Smooth muscle cell (in vitro differentiated cells): ENCODE measurements around the gene BLNK. TPM values are rescaled to one million over a fixed set of nuclear protein-coding genes. Genes with fewer than 3 reads are reported as not detected.

Experiments
- DNase-seq: peaks from one replicate; lab custom pipeline; 2025; ENCODE audit not compliant: unreplicated experiment; lab: John Stamatoyannopoulos, UW
- H2AFZ ChIP-seq: fragments of 200-600 bp; sonication (generic); 2 replicates; pipeline ENCODE4 v1.6.0; 2016; ENCODE audit warnings: antibody characterized with exemption, low read depth, mild to moderate bottlenecking
- H3F3A ChIP-seq: fragments of 200-600 bp; sonication (generic); 2 replicates; pipeline ENCODE4 v1.6.0; 2017; ENCODE audit warnings: antibody characterized with exemption, low read depth
- H3K27ac ChIP-seq: fragments of 200-600 bp; sonication (generic); 2 replicates; pipeline ENCODE4 v1.5.1; 2016; ENCODE audit warnings: low read depth, mild to moderate bottlenecking
- H3K27me3 ChIP-seq: fragments of 200-600 bp; sonication (generic); 2 replicates; pipeline ENCODE4 v1.6.1; 2016; ENCODE audit warnings: low read depth, mild to moderate bottlenecking
- H3K36me3 ChIP-seq: fragments of 200-600 bp; sonication (generic); 2 replicates; pipeline ENCODE4 v1.5.1; 2016; ENCODE audit warnings: low read depth
- H3K4me1 ChIP-seq: fragments of 200-600 bp; sonication (generic); 2 replicates; pipeline ENCODE4 v1.5.1; 2016; ENCODE audit warnings: low read depth
- H3K4me2 ChIP-seq: fragments of 200-600 bp; sonication (generic); 2 replicates; pipeline ENCODE4 v1.6.0; 2016; ENCODE audit warnings: mild to moderate bottlenecking
- H3K4me3 ChIP-seq: fragments of 200-600 bp; sonication (generic); 2 replicates; pipeline ENCODE4 v1.5.1; 2016; ENCODE audit warnings: mild to moderate bottlenecking
- H3K79me2 ChIP-seq: fragments of 200-600 bp; sonication (generic); 2 replicates; pipeline ENCODE4 v1.6.0; 2016; ENCODE audit warnings: low read depth, mild to moderate bottlenecking
- H3K9ac ChIP-seq: fragments of 200-600 bp; sonication (generic); 2 replicates; pipeline ENCODE4 v1.6.0; 2016; ENCODE audit warnings: low read depth
- H3K9me3 ChIP-seq: fragments of 200-600 bp; sonication (generic); replicated peaks from 2 replicates; pipeline ENCODE4 v1.5.1; 2016; ENCODE audit warnings: low read depth
- H4K20me1 ChIP-seq: fragments of 200-600 bp; sonication (generic); 2 replicates; pipeline ENCODE4 v1.6.0; 2016; ENCODE audit warnings: low read depth
- WGBS: methylation state at CpG from one replicate; pipeline ENCODE4 v1.1.7; 2016; ENCODE audit warnings: low lambda C conversion rate; 5-methylcytosine and 5-hydroxymethylcytosine counted together
- polyA plus RNA-seq: library from polyadenylated mRNA; unstranded; fragments of >200 nt; fragmentation: Nextera tagmentation; extraction: Ambion mirVana; gene quantifications from 2 replicates; pipeline ENCODE4 v1.2.1, GENCODE V29; 2016
- total RNA-seq: library from RNA; depleted of rRNA; stranded (reverse); fragments of >200 nt; gene quantifications from 2 replicates; pipeline ENCODE4 v1.2.3, GENCODE V29; 2014
- TF ChIP-seq, protein P1 (sequence below): fragments of 200-600 bp; sonication (generic); IDR thresholded peaks from 2 replicates; pipeline ENCODE4 v1.5.1; 2017; ENCODE audit warnings: borderline replicate concordance, mild to moderate bottlenecking, antibody characterized with exemption; ENCODE audit not compliant: insufficient read depth, poor library complexity, severe bottlenecking

The BLNK gene
- total and polyA plus RNA-seq, 2 experiments from 2014 or later: 1.3 to 6.1 TPM

DNA sequence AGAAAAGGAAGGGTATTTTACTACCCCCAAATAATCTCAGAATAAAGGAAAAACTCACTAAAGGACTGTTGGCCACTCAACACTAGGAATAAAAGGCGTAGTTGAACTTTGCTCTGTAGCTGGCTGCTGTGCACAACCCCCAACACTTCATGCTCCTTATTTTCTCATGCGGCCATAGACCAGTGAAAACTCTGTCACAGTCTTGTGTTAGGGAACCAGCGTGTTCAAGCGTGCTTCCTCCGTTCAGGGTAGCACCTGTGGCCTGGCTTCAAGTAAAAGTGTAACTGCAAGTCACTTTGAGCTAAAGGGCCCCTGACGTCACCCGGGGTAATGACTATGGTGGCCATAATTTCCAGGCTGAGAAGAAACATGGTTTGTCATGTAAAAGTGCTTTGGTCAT is 27.0 kb downstream of the BLNK start:
- no peak overlapping the region for H2AFZ ChIP-seq
- H3K36me3 ChIP-seq: no peaks in the 10 kb centered on the region
- H3K27me3 ChIP-seq: no peaks in the 10 kb centered on the region
- no peaks in the 10 kb centered on the region for H3K9me3 ChIP-seq
- H3K4me1 ChIP-seq: no peaks in the 10 kb centered on the region
- no peaks in the 10 kb centered on the region for H3K79me2 ChIP-seq
- no peaks in the 10 kb centered on the region for H4K20me1 ChIP-seq
- H3K4me3 ChIP-seq: no peak overlapping the region
- 92% methylated on average over 7 of the region's 7 CpGs for WGBS
- no peak for DNase-seq
- TF ChIP-seq, protein P1, sequence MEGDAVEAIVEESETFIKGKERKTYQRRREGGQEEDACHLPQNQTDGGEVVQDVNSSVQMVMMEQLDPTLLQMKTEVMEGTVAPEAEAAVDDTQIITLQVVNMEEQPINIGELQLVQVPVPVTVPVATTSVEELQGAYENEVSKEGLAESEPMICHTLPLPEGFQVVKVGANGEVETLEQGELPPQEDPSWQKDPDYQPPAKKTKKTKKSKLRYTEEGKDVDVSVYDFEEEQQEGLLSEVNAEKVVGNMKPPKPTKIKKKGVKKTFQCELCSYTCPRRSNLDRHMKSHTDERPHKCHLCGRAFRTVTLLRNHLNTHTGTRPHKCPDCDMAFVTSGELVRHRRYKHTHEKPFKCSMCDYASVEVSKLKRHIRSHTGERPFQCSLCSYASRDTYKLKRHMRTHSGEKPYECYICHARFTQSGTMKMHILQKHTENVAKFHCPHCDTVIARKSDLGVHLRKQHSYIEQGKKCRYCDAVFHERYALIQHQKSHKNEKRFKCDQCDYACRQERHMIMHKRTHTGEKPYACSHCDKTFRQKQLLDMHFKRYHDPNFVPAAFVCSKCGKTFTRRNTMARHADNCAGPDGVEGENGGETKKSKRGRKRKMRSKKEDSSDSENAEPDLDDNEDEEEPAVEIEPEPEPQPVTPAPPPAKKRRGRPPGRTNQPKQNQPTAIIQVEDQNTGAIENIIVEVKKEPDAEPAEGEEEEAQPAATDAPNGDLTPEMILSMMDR: no peak
- no peak overlapping the region for H3K4me2 ChIP-seq
- no peak overlapping the region for H3K9ac ChIP-seq
- no peaks in the 10 kb centered on the region for H3F3A ChIP-seq
- H3K27ac ChIP-seq: no peak overlapping the region

DNA sequence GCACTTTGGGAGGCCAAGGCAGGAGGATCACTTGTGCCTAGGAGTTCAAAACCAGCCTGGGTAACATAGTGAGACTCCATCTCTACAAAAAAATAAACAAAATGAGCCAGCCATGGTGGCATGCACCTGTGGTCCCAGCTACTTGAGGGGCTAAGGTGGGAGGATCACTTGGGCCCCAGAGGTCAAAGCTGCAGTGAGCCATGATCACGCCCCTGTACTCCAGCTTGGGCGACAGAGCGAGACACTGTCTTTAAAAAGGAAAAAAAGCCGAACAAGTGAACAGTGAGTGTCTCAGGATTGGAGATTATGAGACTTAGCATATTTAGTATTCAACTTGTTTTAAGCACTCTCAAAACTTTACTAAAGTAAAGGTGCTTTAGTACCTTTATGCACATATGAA is 28.1 kb downstream of the BLNK start:
- Histone ChIP-seq H3K79me2 (no peaks in the 10 kb centered on the region), H4K20me1 (no peaks in the 10 kb centered on the region), H3K4me3 (no peak overlapping the region), H3F3A (no peaks in the 10 kb centered on the region), H3K9me3 (no peaks in the 10 kb centered on the region), H3K27ac (no peak overlapping the region), H3K4me2 (no peak overlapping the region), H3K27me3 (no peaks in the 10 kb centered on the region), H3K9ac (no peak overlapping the region), H2AFZ (no peak overlapping the region), H3K36me3 (no peaks in the 10 kb centered on the region), H3K4me1 (no peaks in the 10 kb centered on the region)
- TF ChIP-seq, protein P1: no peak
- no peak for DNase-seq
- 97% methylated on average over 4 of the region's 4 CpGs for WGBS

DNA sequence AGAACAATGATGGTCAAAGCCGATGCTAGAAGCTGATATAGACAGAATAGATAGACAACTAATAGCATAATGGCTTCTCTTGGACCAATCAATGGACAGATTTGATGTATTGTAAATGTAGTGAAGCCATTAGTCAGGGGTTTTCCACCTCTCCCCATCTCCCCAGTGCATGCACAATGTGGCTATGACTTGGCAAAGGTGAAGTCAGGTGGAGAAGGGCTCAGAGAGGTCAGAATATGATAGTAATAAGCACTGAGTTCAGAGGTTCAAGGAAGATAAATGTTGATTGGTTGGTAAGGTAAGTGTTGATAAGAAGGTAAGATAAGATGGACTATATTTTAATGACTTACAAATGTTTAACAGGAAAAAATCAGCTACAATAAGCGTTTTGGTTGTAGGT is 28.5 kb downstream of the BLNK start:
- Histone ChIP-seq H3F3A (no peaks in the 10 kb centered on the region), H3K9me3 (no peaks in the 10 kb centered on the region), H3K79me2 (no peaks in the 10 kb centered on the region), H3K27ac (no peak overlapping the region), H3K4me2 (no peak overlapping the region), H3K4me3 (no peak overlapping the region), H3K4me1 (no peaks in the 10 kb centered on the region), H3K9ac (no peak overlapping the region), H4K20me1 (no peaks in the 10 kb centered on the region), H3K27me3 (no peaks in the 10 kb centered on the region), H3K36me3 (no peaks in the 10 kb centered on the region), H2AFZ (no peak overlapping the region)
- no peak for DNase-seq
- 92% methylated on average over 2 of the region's 2 CpGs for WGBS
- TF ChIP-seq, protein P1: no peak
